ENCODE measurements around the gene DDTL. TPM values are rescaled to one million over a fixed set of nuclear protein-coding genes. Genes with fewer than 3 reads are reported as not detected.
"Not testable (repeated sequence)": the region's sequence is repeated elsewhere in the genome, so short reads cannot be mapped to it uniquely, and the experiment has no call there.

The DDTL gene
- total RNA-seq, 6 donors from 2014 or later, result 0.91 to 5.7 (median 2.5) TPM; not detected in 2

DNA sequence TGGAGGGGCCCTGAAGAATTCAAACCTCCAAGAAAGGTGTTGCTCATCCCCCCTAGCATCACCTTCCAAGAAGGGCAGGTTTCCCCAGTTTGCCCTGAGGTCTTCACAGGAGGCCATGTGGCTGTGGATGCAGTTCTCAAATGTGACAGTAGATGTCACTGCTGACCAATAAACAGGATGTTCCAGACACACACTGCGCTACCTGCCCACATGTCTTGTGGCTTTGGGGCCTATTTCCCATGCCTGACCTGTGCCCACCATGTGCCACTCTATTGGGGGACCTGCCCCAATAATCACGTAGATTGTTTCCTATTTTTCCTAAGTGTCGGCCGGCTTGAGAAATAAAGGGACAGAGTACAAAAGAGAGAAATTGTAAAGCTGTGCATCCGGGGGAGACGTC is 17.7 kb downstream of the DDTL start:
- WGBS, 2 donors, result 47 to 61% methylated on average over 3 to 6 of the region's 6 CpGs
- Histone ChIP-seq H3K27ac (no peak overlapping the region), H3K27me3 (no peaks in the 10 kb centered on the region), H3K4me1 (no peaks in the 10 kb centered on the region), H3K36me3 (no peaks in the 10 kb centered on the region), H3K4me3 (no peak overlapping the region), H3K9me3 (no peaks in the 10 kb centered on the region)
- ATAC-seq (ENCODE audit: low FRiP score in 2 of 2), result peak in 1 of 2 donors; percentile 48
- DNase-seq, result no peak
- TF ChIP-seq POLR2A (IDR thresholded peaks at IDR 0.05) (no peak), CTCF (IDR thresholded peaks at IDR 0.05) (peak in 3 of 6 experiments; percentile 38 to 61 (median 54))

DNA sequence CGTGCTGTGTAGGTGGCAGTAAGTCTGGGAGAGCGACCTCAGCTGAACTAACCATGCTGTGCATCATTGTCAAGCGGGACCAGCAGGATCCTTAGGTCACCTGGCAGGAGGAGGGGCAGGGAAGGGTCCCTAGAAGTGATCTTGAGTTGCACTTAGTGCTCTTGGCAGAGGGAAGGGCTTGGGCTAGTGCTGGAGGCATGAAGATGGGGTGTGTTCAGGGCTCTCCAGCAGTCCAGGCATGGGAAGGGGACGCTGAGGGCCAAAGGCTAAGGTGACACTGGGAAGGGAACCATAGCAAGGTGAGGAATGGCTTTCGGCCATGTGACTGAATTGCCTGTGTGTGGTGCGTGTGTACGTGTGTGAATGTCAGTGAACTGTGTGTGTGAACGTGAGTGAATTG is 19.4 kb downstream of the DDTL start:
- H3K4me1 ChIP-seq; H3K27ac ChIP-seq; H3K27me3 ChIP-seq; ATAC-seq (ENCODE audit: low FRiP score in 2 of 2); H3K36me3 ChIP-seq; DNase-seq; H3K9me3 ChIP-seq; H3K4me3 ChIP-seq: not testable (repeated sequence)
- WGBS, 2 donors, result 38 to 78% methylated on average over 8 of the region's 8 CpGs

GRCh38 chr22:23986538-23987178 is 20.0 kb downstream of the DDTL start:
- 59 to 83% methylated on average over 3 to 4 of the region's 4 CpGs for WGBS, 2 donors
- not testable (repeated sequence) for H3K4me1 ChIP-seq; H3K27ac ChIP-seq; ATAC-seq (ENCODE audit: low FRiP score in 2 of 2); H3K4me3 ChIP-seq; H3K9me3 ChIP-seq; H3K36me3 ChIP-seq; DNase-seq; H3K27me3 ChIP-seq

DNA sequence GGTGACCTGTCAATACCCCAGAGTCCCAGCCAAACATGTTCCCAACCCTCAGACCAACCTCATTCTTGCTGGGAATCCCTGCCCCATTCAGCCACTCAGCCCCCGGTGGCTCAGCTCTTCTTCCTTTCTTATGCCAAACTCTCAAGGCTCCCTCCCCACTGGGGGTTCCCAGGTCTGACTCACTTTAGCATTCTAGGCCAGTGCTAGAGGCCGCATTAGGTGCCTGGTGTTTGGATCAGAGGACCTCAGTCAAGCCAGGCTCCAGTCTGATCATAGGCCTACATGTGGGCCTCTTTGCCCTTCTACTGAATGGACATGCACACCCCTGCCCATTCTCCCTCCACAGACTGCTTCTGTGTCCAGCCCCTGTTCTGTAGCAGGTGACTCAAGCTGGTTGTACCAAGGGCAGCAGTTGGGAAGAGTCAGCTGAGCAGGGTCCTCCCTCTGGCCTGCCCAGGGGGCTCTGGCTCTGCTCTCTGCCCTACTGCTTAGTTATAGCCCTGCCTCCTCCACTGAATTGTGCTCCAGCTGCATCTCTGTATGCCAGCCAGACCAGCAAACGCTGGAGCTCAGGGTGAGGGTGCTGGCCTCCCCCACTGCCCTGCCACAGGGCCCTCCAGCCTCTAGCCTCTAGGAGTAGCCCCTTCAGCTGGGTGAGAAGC is 23.0 kb downstream of the DDTL start:
- ATAC-seq (ENCODE audit: low FRiP score in 2 of 2), result peak in 1 of 2 donors; percentile 39
- 61 to 75% methylated on average over 1 to 2 of the region's 3 CpGs for WGBS, 2 donors
- not testable (repeated sequence) for H3K4me3 ChIP-seq, H3K27ac ChIP-seq, DNase-seq, H3K36me3 ChIP-seq, H3K4me1 ChIP-seq, H3K27me3 ChIP-seq, H3K9me3 ChIP-seq

- H3K9me3 ChIP-seq; H3K4me1 ChIP-seq; H3K27me3 ChIP-seq; H3K4me3 ChIP-seq; H3K27ac ChIP-seq; DNase-seq; ATAC-seq (ENCODE audit: low FRiP score in 2 of 2); H3K36me3 ChIP-seq: not testable (repeated sequence)
- 58 to 69% methylated on average over 2 of the region's 2 CpGs for WGBS, 2 donors
Measured at GRCh38 chr22:23993080-23993479, 26.4 kb downstream of the DDTL start.

DNA sequence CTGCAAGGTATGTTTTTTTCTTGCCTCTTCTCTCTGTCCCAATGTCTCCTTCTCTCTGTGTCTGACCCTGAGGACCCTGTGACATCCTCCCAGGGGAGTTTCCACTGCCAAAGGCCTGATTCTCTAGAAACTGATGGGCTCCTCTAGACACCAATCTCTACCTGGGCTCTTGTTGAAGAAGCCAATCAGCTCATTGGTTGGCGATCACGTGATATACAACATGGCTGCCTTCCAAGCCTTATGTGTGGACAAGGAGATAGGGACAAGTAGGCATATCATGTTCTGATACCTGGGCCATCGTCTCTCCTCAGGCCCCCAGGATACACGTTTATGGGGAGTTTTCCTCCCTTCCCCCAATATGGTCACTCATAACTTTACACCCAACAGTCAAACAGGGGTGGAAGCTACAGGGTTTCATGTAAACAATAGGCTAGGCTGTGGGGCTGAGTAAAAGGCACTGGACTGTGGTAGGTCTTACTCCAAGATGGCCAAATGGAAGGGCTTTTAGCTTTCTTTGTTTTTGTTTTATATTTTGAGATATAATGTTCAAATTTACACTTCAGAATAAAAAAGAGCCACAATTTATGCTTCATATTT is 27.0 kb downstream of the DDTL start:
- not testable (repeated sequence) for H3K27me3 ChIP-seq; ATAC-seq (ENCODE audit: low FRiP score in 2 of 2); DNase-seq; H3K27ac ChIP-seq; H3K4me3 ChIP-seq; H3K9me3 ChIP-seq; H3K36me3 ChIP-seq; H3K4me1 ChIP-seq
- WGBS, 2 donors, result 60 to 65% methylated on average over 4 of the region's 4 CpGs

GRCh38 chr22:23997092-23997491 is 30.4 kb downstream of the DDTL start:
- WGBS, 2 donors, result 89 to 91% methylated on average over 3 of the region's 3 CpGs
- Histone ChIP-seq H3K36me3 (no peaks in the 10 kb centered on the region), H3K9me3 (no peaks in the 10 kb centered on the region), H3K27me3 (no peaks in the 10 kb centered on the region), H3K4me3 (no peak overlapping the region), H3K4me1 (no peaks in the 10 kb centered on the region), H3K27ac (no peak overlapping the region)
- ATAC-seq (ENCODE audit: low FRiP score in 2 of 2), result no peak
- TF ChIP-seq POLR2A (IDR thresholded peaks at IDR 0.05), result no peak
- TF ChIP-seq CTCF (IDR thresholded peaks at IDR 0.05), result no peak
- no peak for TF ChIP-seq POLR2AphosphoS5 (IDR thresholded peaks at IDR 0.05)
- TF ChIP-seq EP300 (IDR thresholded peaks at IDR 0.05), result no peak
- DNase-seq, result no peak

- H3K4me1 ChIP-seq, H3K36me3 ChIP-seq, H3K4me3 ChIP-seq, H3K9me3 ChIP-seq, H3K27ac ChIP-seq, H3K27me3 ChIP-seq, DNase-seq: not testable (repeated sequence)
- peak in 1 of 2 donors; percentile 47 for ATAC-seq (ENCODE audit: low FRiP score in 2 of 2)
- 80 to 87% methylated on average over 7 of the region's 7 CpGs for WGBS, 2 donors
Measured at GRCh38 chr22:23999779-24000178, 33.1 kb downstream of the DDTL start.

All from upper lobe of left lung (tissue), 6 donors.